ENCODE measurements around the gene SEMA6D.

SEMA6D gene

GRCh38 chr15:47688573-47689086 is 28.7 kb upstream of the SEMA6D start:
- TF ChIP-seq SPI1 (IDR thresholded peaks at IDR 0.05; ENCODE audit: low read depth, low read length) (no peak), POLR2AphosphoS5 (IDR thresholded peaks at IDR 0.05; ENCODE audit: low read depth, low read length) (no peak), TAF1 (IDR thresholded peaks at IDR 0.05; ENCODE audit: low read depth, low read length) (no peak), POLR2A (IDR thresholded peaks at IDR 0.05; ENCODE audit: low read depth, low read length) (no peak), POU2F2 (IDR thresholded peaks at IDR 0.05; ENCODE audit: low read depth, low read length) (no peak), PAX5 (IDR thresholded peaks at IDR 0.05; ENCODE audit: insufficient read depth, low read length, severe bottlenecking) (no peak)
- no peak for DNase-seq (ENCODE audit: insufficient read length, low spot score)
- no peak for FAIRE-seq

- no peak for TF ChIP-seq POLR2AphosphoS5 (IDR thresholded peaks at IDR 0.05; ENCODE audit: low read depth, low read length)
- no peak for TF ChIP-seq SPI1 (IDR thresholded peaks at IDR 0.05; ENCODE audit: low read depth, low read length)
- TF ChIP-seq PAX5 (IDR thresholded peaks at IDR 0.05; ENCODE audit: insufficient read depth, low read length, severe bottlenecking) = no peak
- TF ChIP-seq TAF1 (IDR thresholded peaks at IDR 0.05; ENCODE audit: low read depth, low read length) = no peak
- TF ChIP-seq POU2F2 (IDR thresholded peaks at IDR 0.05; ENCODE audit: low read depth, low read length) = no peak
- TF ChIP-seq POLR2A (IDR thresholded peaks at IDR 0.05; ENCODE audit: low read depth, low read length) = no peak
- FAIRE-seq (no peak), DNase-seq (ENCODE audit: insufficient read length, low spot score) (no peak)
Measured at GRCh38 chr15:47689660-47690059, 27.6 kb upstream of the SEMA6D start.

GRCh38 chr15:47691882-47692281 is 25.4 kb upstream of the SEMA6D start:
- FAIRE-seq (no peak), DNase-seq (ENCODE audit: insufficient read length, low spot score) (no peak)
- TF ChIP-seq SPI1 (IDR thresholded peaks at IDR 0.05; ENCODE audit: low read depth, low read length) (no peak), PAX5 (IDR thresholded peaks at IDR 0.05; ENCODE audit: insufficient read depth, low read length, severe bottlenecking) (no peak)

GRCh38 chr15:47696351-47696750 is 21.0 kb upstream of the SEMA6D start:
- DNase-seq (ENCODE audit: insufficient read length, low spot score) (no peak), FAIRE-seq (no peak)
- TF ChIP-seq POLR2A (IDR thresholded peaks at IDR 0.05; ENCODE audit: low read depth, low read length) (no peak), POLR2AphosphoS5 (IDR thresholded peaks at IDR 0.05; ENCODE audit: low read depth, low read length) (no peak), POU2F2 (IDR thresholded peaks at IDR 0.05; ENCODE audit: low read depth, low read length) (no peak), PAX5 (IDR thresholded peaks at IDR 0.05; ENCODE audit: insufficient read depth, low read length, severe bottlenecking) (no peak), TAF1 (IDR thresholded peaks at IDR 0.05; ENCODE audit: low read depth, low read length) (no peak), SPI1 (IDR thresholded peaks at IDR 0.05; ENCODE audit: low read depth, low read length) (no peak)

- no peak for TF ChIP-seq TAF1 (IDR thresholded peaks at IDR 0.05; ENCODE audit: low read depth, low read length)
- TF ChIP-seq POLR2A (IDR thresholded peaks at IDR 0.05; ENCODE audit: low read depth, low read length) = no peak
- no peak for TF ChIP-seq POU2F2 (IDR thresholded peaks at IDR 0.05; ENCODE audit: low read depth, low read length)
- no peak for TF ChIP-seq SPI1 (IDR thresholded peaks at IDR 0.05; ENCODE audit: low read depth, low read length)
- DNase-seq (ENCODE audit: insufficient read length, low spot score) (no peak), FAIRE-seq (no peak)
Measured at GRCh38 chr15:47705281-47705997, 11.9 kb upstream of the SEMA6D start.

- no peak for TF ChIP-seq PAX5 (IDR thresholded peaks at IDR 0.05; ENCODE audit: insufficient read depth, low read length, severe bottlenecking)
- no peak for TF ChIP-seq SPI1 (IDR thresholded peaks at IDR 0.05; ENCODE audit: low read depth, low read length)
- no peak for TF ChIP-seq POLR2A (IDR thresholded peaks at IDR 0.05; ENCODE audit: low read depth, low read length)
- no peak for TF ChIP-seq TAF1 (IDR thresholded peaks at IDR 0.05; ENCODE audit: low read depth, low read length)
- no peak for TF ChIP-seq POLR2AphosphoS5 (IDR thresholded peaks at IDR 0.05; ENCODE audit: low read depth, low read length)
- no peak for TF ChIP-seq POU2F2 (IDR thresholded peaks at IDR 0.05; ENCODE audit: low read depth, low read length)
- FAIRE-seq (no peak), DNase-seq (ENCODE audit: insufficient read length, low spot score) (no peak)
Measured at GRCh38 chr15:47707391-47707790, 9.9 kb upstream of the SEMA6D start.

- FAIRE-seq = no peak
- no peak for DNase-seq (ENCODE audit: insufficient read length, low spot score)
- TF ChIP-seq TAF1 (IDR thresholded peaks at IDR 0.05; ENCODE audit: low read depth, low read length) (no peak), POLR2A (IDR thresholded peaks at IDR 0.05; ENCODE audit: low read depth, low read length) (no peak), POLR2AphosphoS5 (IDR thresholded peaks at IDR 0.05; ENCODE audit: low read depth, low read length) (no peak), POU2F2 (IDR thresholded peaks at IDR 0.05; ENCODE audit: low read depth, low read length) (no peak), PAX5 (IDR thresholded peaks at IDR 0.05; ENCODE audit: insufficient read depth, low read length, severe bottlenecking) (no peak), SPI1 (IDR thresholded peaks at IDR 0.05; ENCODE audit: low read depth, low read length) (no peak)
Measured at GRCh38 chr15:47708161-47708980, 8.9 kb upstream of the SEMA6D start.

GRCh38 chr15:47711655-47712054 is 5.7 kb upstream of the SEMA6D start:
- no peak for FAIRE-seq

GRCh38 chr15:47715402-47715801 is 1.9 kb upstream of the SEMA6D start:
- FAIRE-seq = no peak
- no peak for DNase-seq (ENCODE audit: insufficient read length, low spot score)
- TF ChIP-seq PAX5 (IDR thresholded peaks at IDR 0.05; ENCODE audit: insufficient read depth, low read length, severe bottlenecking) = no peak
- TF ChIP-seq SPI1 (IDR thresholded peaks at IDR 0.05; ENCODE audit: low read depth, low read length) = no peak
- TF ChIP-seq TAF1 (IDR thresholded peaks at IDR 0.05; ENCODE audit: low read depth, low read length) = no peak
- no peak for TF ChIP-seq POLR2AphosphoS5 (IDR thresholded peaks at IDR 0.05; ENCODE audit: low read depth, low read length)

More at GRCh38 chr15:47711655-47712054, 5.7 kb upstream of the SEMA6D start:
- no peak for TF ChIP-seq SPI1 (IDR thresholded peaks at IDR 0.05; ENCODE audit: low read depth, low read length)
- no peak for TF ChIP-seq POU2F2 (IDR thresholded peaks at IDR 0.05; ENCODE audit: low read depth, low read length)
- TF ChIP-seq POLR2A (IDR thresholded peaks at IDR 0.05; ENCODE audit: low read depth, low read length) = no peak
- no peak for TF ChIP-seq POLR2AphosphoS5 (IDR thresholded peaks at IDR 0.05; ENCODE audit: low read depth, low read length)
- no peak for TF ChIP-seq TAF1 (IDR thresholded peaks at IDR 0.05; ENCODE audit: low read depth, low read length)
- TF ChIP-seq PAX5 (IDR thresholded peaks at IDR 0.05; ENCODE audit: insufficient read depth, low read length, severe bottlenecking) = no peak
- DNase-seq (ENCODE audit: insufficient read length, low spot score) = peak; percentile 16

All from GM12891 (cell line).